Bladder microvascular endothelial cell (primary cell): ENCODE measurements around the gene CACNA2D3. TPM values are rescaled to one million over a fixed set of nuclear protein-coding genes. Genes with fewer than 3 reads are reported as not detected.

Experiments
- total RNA-seq: library from RNA; depleted of rRNA; stranded (reverse); fragments of >200 nt; gene quantifications from 2 replicates; pipeline ENCODE4 v1.2.3, GENCODE V29; 2014

CACNA2D3 gene
- not detected in 2 replicates for total RNA-seq

DNA sequence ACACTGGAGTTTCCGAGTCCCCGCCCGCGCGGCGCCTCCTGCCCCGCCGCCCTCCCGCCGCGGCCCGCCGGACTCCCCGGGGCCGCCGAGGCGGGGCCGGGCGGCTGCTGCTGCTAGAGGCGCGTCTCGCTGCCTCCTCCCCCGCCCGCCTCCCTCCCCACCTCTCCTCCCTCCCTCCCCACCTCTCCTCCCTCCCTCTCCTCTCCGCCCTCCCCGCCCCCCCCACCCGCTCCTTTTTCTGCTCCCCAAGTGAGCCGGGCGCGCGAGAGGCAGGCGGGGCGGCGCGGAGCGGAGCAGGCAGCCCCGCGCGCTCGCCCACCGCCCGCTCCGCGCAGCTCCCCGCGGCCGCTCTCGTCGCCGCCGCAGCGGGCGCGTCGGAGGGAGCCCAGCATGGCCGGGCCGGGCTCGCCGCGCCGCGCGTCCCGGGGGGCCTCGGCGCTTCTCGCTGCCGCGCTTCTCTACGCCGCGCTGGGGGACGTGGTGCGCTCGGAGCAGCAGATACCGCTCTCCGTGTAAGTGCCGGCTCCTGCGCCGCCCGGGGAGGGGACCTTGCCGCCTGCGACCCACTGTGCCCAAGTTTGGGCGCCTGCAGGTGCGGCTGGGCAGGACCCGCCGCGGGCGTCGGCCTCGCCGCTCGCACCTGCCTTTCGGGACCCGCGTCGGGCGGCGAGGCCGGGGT, at the start of gene CACNA2D3:
Gene CACNA2D3 (plus strand): TSS at position 229 of the 679 bp plus-strand sequence.

DNA sequence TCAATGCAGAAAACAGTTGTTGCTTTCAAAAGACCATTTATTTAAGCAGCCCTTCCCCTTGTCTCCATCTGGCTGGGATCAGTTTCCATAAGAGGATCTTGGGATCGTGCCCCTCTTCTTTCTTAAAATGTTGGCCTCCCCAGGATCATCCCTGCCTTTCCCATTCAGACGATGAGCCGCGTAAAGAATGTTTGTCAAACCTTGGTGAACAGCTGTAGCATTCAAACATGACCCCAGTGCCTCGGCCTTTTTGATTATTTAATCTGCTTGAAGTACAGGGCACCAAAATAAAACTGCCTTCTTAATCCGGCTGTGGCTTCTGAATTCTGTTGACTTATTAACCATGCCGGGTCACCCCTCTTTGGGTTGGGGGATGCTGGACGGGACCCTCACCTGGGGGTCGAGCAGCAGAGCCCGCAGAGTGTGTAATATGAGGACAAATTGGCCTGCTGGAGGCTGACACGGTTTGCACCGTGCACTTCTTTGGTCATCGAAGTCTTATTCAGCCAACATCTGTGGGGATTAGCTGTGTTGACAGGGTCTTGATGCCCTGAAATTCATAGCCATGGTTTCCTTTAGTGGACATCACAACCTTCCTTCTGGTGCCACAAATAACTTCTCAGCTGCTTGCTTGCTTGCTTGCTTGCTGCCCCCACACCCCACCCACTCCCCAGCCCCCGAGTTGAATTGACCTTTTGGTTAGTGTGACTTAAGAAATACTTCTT, 805.9 kb downstream of the CACNA2D3 start, which contains the start of gene LRTM1:
Gene LRTM1 (minus strand): TSS at position 14 of the 725 bp plus-strand sequence. CDS start 148 bp downstream, outside the sequence.

Other genes starting within 250 kb of the CACNA2D3 start
- gene ACTR8, start 240.4 kb upstream of the CACNA2D3 start, total RNA-seq, result 28.8 and 45.3 TPM in 2 replicates
- 17.6 and 20.6 TPM in 2 replicates for gene SELENOK, start 230.7 kb upstream of the CACNA2D3 start, total RNA-seq